GM18868 (cell line): Measurements from ENCODE around the gene UBFD1.
"Not testable (repeated sequence)": the region's sequence is repeated elsewhere in the genome, so short reads cannot be mapped to it uniquely, and the experiment has no call there.

Experiments used
- ATAC-seq: cut with Tn5 transposase; IDR thresholded peaks from one replicate; pipeline ENCODE4 v1.9.1; 2021; ENCODE audit warnings: mild to moderate bottlenecking, moderate library complexity; ENCODE audit not compliant: unreplicated experiment

UBFD1 gene

GRCh38 chr16:23564575-23565363 lies 7.2 kb downstream of the UBFD1 start:
- ATAC-seq: no peak

- no peak for ATAC-seq
These were observed 9.2 kb downstream of the UBFD1 start for GRCh38 chr16:23566724-23567123.

- ATAC-seq: no peak
These were observed 10.1 kb downstream of the UBFD1 start for GRCh38 chr16:23567602-23568001.

GRCh38 chr16:23570992-23571632 lies 13.6 kb downstream of the UBFD1 start:
- no peak for ATAC-seq

- ATAC-seq: no peak
These were observed 14.4 kb downstream of the UBFD1 start for GRCh38 chr16:23571895-23572294.

- ATAC-seq: no peak
These were observed 14.9 kb downstream of the UBFD1 start for GRCh38 chr16:23572394-23572793.

GRCh38 chr16:23573817-23574216 lies 16.3 kb downstream of the UBFD1 start:
- no peak for ATAC-seq

- no peak for ATAC-seq
These were observed 18.3 kb downstream of the UBFD1 start for GRCh38 chr16:23575834-23576233.

GRCh38 chr16:23577493-23577892 lies 20.0 kb downstream of the UBFD1 start:
- ATAC-seq: no peak

GRCh38 chr16:23578101-23578830 lies 20.7 kb downstream of the UBFD1 start:
- no peak for ATAC-seq

- ATAC-seq: no peak
These were observed 21.8 kb downstream of the UBFD1 start for GRCh38 chr16:23579371-23579770.

- no peak for ATAC-seq
These were observed 22.9 kb downstream of the UBFD1 start for GRCh38 chr16:23580391-23580790.

GRCh38 chr16:23581764-23582163 lies 24.2 kb downstream of the UBFD1 start:
- ATAC-seq: no peak

- ATAC-seq: not testable (repeated sequence)
These were observed 25.7 kb downstream of the UBFD1 start for GRCh38 chr16:23583271-23583670.

- no peak for ATAC-seq
These were observed 26.9 kb downstream of the UBFD1 start for GRCh38 chr16:23584186-23585076.

GRCh38 chr16:23587726-23588125 lies 30.2 kb downstream of the UBFD1 start:
- ATAC-seq: no peak

GRCh38 chr16:23590181-23590580 lies 32.7 kb downstream of the UBFD1 start:
- ATAC-seq: no peak

- no peak for ATAC-seq
These were observed 36.7 kb downstream of the UBFD1 start for GRCh38 chr16:23594186-23594585.

GRCh38 chr16:23595246-23595950 lies 37.9 kb downstream of the UBFD1 start:
- no peak for ATAC-seq
